Transverse colon (tissue), 4 donors: ENCODE measurements around the gene LAMTOR4. TPM values are rescaled to one million over a fixed set of nuclear protein-coding genes. Genes with fewer than 3 reads are reported as not detected.
"Not testable (repeated sequence)": the region's sequence is repeated elsewhere in the genome, so short reads cannot be mapped to it uniquely, and the experiment has no call there.

Experiments used
- DNase-seq: peaks from one replicate; pipeline ENCODE4 v3.0.0-alpha.2; 2019
- H3K27ac ChIP-seq, 4 donors: fragments of 200-600 bp; sonication (generic); 2 replicates each; pipeline ENCODE4 v1.5.1; 2016 to 2018; ENCODE audit warnings: inconsistent platforms in 4 of 4
- H3K27me3 ChIP-seq: fragments of 200-600 bp; sonication (generic); 2 replicates; pipeline ENCODE4 v1.5.1; 2017; ENCODE audit warnings: inconsistent platforms
- H3K36me3 ChIP-seq, 4 donors: fragments of 200-600 bp; sonication (generic); 2 replicates each; pipeline ENCODE4 v1.5.1; 2017 to 2019; ENCODE audit warnings: inconsistent platforms in 4 of 4
- H3K4me1 ChIP-seq, 4 donors: fragments of 200-600 bp; sonication (generic); 2 replicates each; pipeline ENCODE4 v1.5.1; 2017 to 2020; ENCODE audit warnings: inconsistent platforms in 4 of 4
- H3K4me3 ChIP-seq, 4 donors: fragments of 200-600 bp; sonication (generic); 1 replicate in 1 of 4; 2 replicates in 3 of 4; pipeline versions ENCODE4 v1.5.1 to v1.6.1; 2017 to 2019; ENCODE audit warnings: inconsistent platforms in 4 of 4
- H3K9me3 ChIP-seq, 2 donors: fragments of 200-600 bp; sonication (generic); 2 replicates each; pipeline ENCODE4 v1.5.1; 2017 to 2019; ENCODE audit warnings: inconsistent platforms in 2 of 2
- EP300 ChIP-seq: sonication (generic); formaldehyde crosslinking; IDR thresholded peaks from one replicate; pipeline ENCODE4 v1.6.1; 2017; ENCODE audit warnings: antibody characterized with exemption, low read depth
- POLR2A ChIP-seq: fragments of 450-650 bp; IDR thresholded peaks from one replicate; pipeline ENCODE4 v1.6.1; 2016; ENCODE audit warnings: antibody characterized with exemption, mild to moderate bottlenecking, moderate library complexity
- POLR2AphosphoS5 ChIP-seq, 3 donors: sonication (generic); formaldehyde crosslinking; IDR thresholded peaks; one replicate each; pipeline ENCODE4 v1.6.1; 2016; ENCODE audit warnings: antibody characterized with exemption in 3 of 3
- WGBS, 2 donors: methylation state at CpG; one replicate each; pipeline ENCODE4 v1.1.5; 2018; ENCODE audit warnings: low coverage in 1 of 2; 5-methylcytosine and 5-hydroxymethylcytosine counted together
- in situ Hi-C, 4 donors: fragments of 200-750 bp; cut with MboI; loops; one replicate each; pipeline versions ENCODE4 v1.15.0 to v1.15.1; 2017; ENCODE audit warnings: low sequenced_read_pairs in 3 of 4, low pct_ligation_motif_present in 1 of 4, low pct_unique_long_range_greater_than_20kb in 1 of 4
- intact Hi-C: fragments of 100-400 bp; cut with DNase I; formaldehyde crosslinking; loops from one replicate; pipeline ENCODE4 v1.15.1; 2023; ENCODE audit warnings: low total_unique reads
- total RNA-seq, 4 donors: library from RNA; depleted of rRNA; stranded (reverse); fragments of >200 nt; gene quantifications; one replicate each; pipeline ENCODE4 v1.1.0, GENCODE V29; 2016
- TF ChIP-seq, protein P1 (sequence below), 5 experiments: fragments of 200-600 bp in 3 of 5; fragments of 450-650 bp in 2 of 5; sonication (generic) in 3 of 5; IDR thresholded peaks; 1 replicate in 2 of 5; 2 replicates in 3 of 5; pipeline ENCODE4 v1.5.1; 2016 to 2017; ENCODE audit warnings: antibody characterized with exemption in 5 of 5, inconsistent platforms in 3 of 5, mild to moderate bottlenecking in 2 of 5, moderate library complexity in 1 of 5

LAMTOR4 gene
- total RNA-seq, 4 donors from 2014 or later, result 105 to 403 (median 256) TPM

DNA sequence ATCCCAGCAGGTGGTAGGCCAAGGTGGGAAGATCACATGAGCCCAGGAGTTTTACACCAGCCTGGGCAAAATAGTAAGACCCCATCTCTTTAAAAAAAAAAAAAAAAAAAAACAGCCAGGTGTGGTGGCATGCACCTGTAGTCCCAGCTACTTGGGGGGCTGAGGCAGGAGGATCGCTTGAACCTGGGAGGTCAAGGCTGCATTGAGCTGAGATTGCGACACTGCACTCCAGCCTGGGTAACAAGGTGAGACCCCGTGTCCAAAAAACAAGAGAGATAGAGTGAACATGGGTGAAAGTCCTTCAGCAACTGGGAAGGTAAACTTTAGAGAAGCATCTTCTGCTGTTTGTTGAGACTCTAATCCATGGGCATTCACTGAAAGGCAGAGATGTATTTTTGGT lies 6.3 kb upstream of the LAMTOR4 start:
- no peaks in the 10 kb centered on the region for H3K36me3 ChIP-seq
- H3K4me1 ChIP-seq, result peaks cover 0 to 21% (median 8%) of the 10 kb centered on the region in 4 donors
- peak overlapping the region in 3 of 4 donors; percentile 70 to 78 (median 78) for H3K27ac ChIP-seq
- no peaks in the 10 kb centered on the region for H3K27me3 ChIP-seq
- H3K4me3 ChIP-seq, result no peak overlapping the region
- WGBS, 2 donors, result 83 to 86% methylated on average over 1 to 3 of the region's 3 CpGs
- in situ Hi-C loops, result no loop called here
- no peak for DNase-seq
- no peak for TF ChIP-seq POLR2AphosphoS5 (IDR thresholded peaks at IDR 0.05)
- no peak for TF ChIP-seq POLR2A
- TF ChIP-seq, protein P1, sequence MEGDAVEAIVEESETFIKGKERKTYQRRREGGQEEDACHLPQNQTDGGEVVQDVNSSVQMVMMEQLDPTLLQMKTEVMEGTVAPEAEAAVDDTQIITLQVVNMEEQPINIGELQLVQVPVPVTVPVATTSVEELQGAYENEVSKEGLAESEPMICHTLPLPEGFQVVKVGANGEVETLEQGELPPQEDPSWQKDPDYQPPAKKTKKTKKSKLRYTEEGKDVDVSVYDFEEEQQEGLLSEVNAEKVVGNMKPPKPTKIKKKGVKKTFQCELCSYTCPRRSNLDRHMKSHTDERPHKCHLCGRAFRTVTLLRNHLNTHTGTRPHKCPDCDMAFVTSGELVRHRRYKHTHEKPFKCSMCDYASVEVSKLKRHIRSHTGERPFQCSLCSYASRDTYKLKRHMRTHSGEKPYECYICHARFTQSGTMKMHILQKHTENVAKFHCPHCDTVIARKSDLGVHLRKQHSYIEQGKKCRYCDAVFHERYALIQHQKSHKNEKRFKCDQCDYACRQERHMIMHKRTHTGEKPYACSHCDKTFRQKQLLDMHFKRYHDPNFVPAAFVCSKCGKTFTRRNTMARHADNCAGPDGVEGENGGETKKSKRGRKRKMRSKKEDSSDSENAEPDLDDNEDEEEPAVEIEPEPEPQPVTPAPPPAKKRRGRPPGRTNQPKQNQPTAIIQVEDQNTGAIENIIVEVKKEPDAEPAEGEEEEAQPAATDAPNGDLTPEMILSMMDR (IDR thresholded peaks at IDR 0.05), result no peak
- TF ChIP-seq EP300, result no peak
- H3K9me3 ChIP-seq, result no peaks in the 10 kb centered on the region
- intact Hi-C loops, result no loop called here

DNA sequence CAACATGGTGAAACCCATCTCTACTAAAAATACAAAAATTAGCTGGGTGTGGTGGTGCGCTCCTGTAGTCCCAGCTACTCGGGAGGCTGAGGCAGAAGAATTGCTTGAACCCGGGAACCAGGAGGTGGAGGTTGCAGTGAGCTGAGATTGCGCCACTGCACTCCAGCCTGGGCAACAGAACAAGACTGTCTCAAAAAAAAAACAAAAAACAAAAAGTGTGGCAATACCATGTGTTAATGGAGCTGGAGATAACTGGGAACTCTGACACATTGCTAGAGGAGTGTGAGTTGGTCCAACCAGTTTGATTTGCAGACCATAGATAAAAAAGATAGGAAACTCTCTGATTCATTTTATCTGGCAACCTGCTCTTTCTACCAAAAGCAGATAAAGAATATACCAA lies 2.4 kb upstream of the LAMTOR4 start:
- H3K27me3 ChIP-seq, in situ Hi-C loops, DNase-seq, H3K36me3 ChIP-seq, intact Hi-C loops, H3K9me3 ChIP-seq, H3K4me3 ChIP-seq, H3K27ac ChIP-seq: not testable (repeated sequence)
- 80 to 95% methylated on average over 4 of the region's 4 CpGs for WGBS, 2 donors
- H3K4me1 ChIP-seq, result peaks cover 0 to 38% (median 17%) of the 10 kb centered on the region in 4 donors

DNA sequence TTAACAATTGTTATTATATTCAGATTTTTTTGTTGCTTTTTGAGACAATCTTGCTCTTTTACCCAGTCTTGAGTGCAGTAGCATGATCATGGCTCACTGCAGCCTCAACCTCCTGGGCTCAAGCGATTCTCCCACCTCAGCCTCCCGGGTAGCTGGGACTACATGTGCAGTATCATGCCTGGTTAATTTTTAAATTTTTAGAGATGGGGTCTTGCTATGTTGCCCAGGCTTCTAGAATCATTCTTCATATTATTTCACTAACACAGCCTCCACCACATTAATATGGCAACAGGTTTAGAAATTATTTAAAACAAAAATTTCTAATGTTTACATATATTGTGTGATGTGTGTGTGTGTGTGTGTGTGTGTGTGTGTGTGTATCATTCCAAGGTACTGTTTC lies 1.4 kb upstream of the LAMTOR4 start:
- DNase-seq, result no peak
- Histone ChIP-seq H3K27ac (no peak overlapping the region), H3K36me3 (no peaks in the 10 kb centered on the region), H3K27me3 (no peaks in the 10 kb centered on the region), H3K4me1 (peaks cover 0 to 40% (median 15%) of the 10 kb centered on the region in 4 donors), H3K9me3 (no peaks in the 10 kb centered on the region), H3K4me3 (no peak overlapping the region)
- in situ Hi-C loops, result no loop called here
- intact Hi-C loops, result no loop called here
- WGBS, 2 donors, result 96 to 100% methylated on average over 2 of the region's 2 CpGs
- TF ChIP-seq EP300 (no peak), POLR2AphosphoS5 (IDR thresholded peaks at IDR 0.05) (no peak), POLR2A (no peak)
- TF ChIP-seq, protein P1 (IDR thresholded peaks at IDR 0.05), result no peak

DNA sequence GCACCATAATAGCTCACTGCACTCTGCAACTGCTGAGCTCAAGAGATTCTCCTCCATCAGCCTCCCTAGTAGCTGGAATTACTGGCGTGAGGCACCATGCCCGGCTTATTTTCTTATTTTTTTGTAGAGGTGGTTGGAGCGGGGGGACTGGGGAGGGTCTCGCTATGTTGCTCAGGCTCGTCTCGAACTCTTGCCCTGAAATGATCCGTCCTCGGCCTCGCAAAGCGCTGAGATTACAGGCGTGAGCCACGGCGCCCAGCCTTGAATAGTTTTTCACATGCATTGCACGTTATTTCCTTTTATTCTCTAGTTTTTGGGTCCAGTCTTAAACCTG lies 526 bp upstream of the LAMTOR4 start:
- Histone ChIP-seq H3K27me3 (no peaks in the 10 kb centered on the region), H3K36me3 (no peaks in the 10 kb centered on the region), H3K9me3 (no peaks in the 10 kb centered on the region), H3K4me3 (peak overlapping the region in 3 of 4 donors; percentile 5 to 88 (median 76)), H3K27ac (peak overlapping the region; percentile 88 to 93 (median 91)), H3K4me1 (peaks cover 1 to 46% (median 17%) of the 10 kb centered on the region in 4 donors)
- no peak for DNase-seq
- intact Hi-C loops, result no loop called here
- TF ChIP-seq, protein P1 (IDR thresholded peaks at IDR 0.05), result no peak
- in situ Hi-C loops, result no loop called here
- WGBS, 2 donors, result 10 to 33% methylated on average over 3 to 14 of the region's 14 CpGs

DNA sequence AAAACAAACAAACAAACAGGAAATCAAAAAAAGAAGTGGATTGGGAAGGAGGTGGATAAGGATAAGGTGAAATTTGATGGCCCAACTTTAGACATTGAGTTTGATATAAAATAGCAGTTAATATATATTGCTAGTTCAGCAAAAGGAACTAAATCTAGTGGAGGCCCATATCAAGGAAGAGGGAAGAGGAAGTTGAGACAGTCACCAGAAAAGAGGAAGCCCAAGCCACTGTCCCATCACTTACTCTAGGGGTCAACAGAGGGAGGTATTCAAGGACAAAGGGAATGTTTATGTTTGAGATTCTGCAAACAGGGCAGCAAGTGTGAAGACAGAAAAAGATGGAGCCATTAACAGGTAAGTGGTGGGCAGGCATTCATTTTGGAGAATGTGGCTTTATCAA lies 3.7 kb downstream of the LAMTOR4 start:
- intact Hi-C loops, result no loop called here
- Histone ChIP-seq H3K9me3 (no peaks in the 10 kb centered on the region), H3K36me3 (peaks cover 0 to 6% (median 0%) of the 10 kb centered on the region in 4 donors), H3K4me1 (peaks cover 19 to 88% (median 53%) of the 10 kb centered on the region in 4 donors), H3K27ac (peak overlapping the region; percentile 89 to 91 (median 90)), H3K4me3 (no peak overlapping the region), H3K27me3 (no peaks in the 10 kb centered on the region)
- no peak for DNase-seq
- in situ Hi-C loops, result no loop called here
- TF ChIP-seq POLR2AphosphoS5 (IDR thresholded peaks at IDR 0.05), result no peak
- TF ChIP-seq, protein P1 (IDR thresholded peaks at IDR 0.05), result no peak
- TF ChIP-seq EP300, result no peak
- no peak for TF ChIP-seq POLR2A
